Measurements from ENCODE around the gene IL9.

- TF ChIP-seq POLR2A (IDR thresholded peaks at IDR 0.05; ENCODE audit: extremely low read depth, insufficient read length) (no peak), CTCF (IDR thresholded peaks at IDR 0.05; ENCODE audit: low read depth, low read length) (no peak), MAX (IDR thresholded peaks at IDR 0.05; ENCODE audit: low read depth, low read length) (no peak), MYC (IDR thresholded peaks at IDR 0.05; ENCODE audit: low read depth, low read length) (no peak)
Observed at GRCh38 chr5:135891791-135892190, 3.9 kb downstream of the IL9 start.

Measured in NB4 (cell line).